A549 (cell line): ENCODE results near the gene SCYGR5.

Experiments
- CBX2 ChIP-seq: fragments of 200-600 bp; sonication (generic); IDR thresholded peaks from 2 replicates; pipeline ENCODE4 v1.6.1; 2016; ENCODE audit warnings: low read depth, mild to moderate bottlenecking, borderline replicate concordance
- CHD4 ChIP-seq: fragments of 200-600 bp; sonication (generic); IDR thresholded peaks from 2 replicates; pipeline ENCODE4 v1.6.1; 2016; ENCODE audit warnings: antibody characterized with exemption, mild to moderate bottlenecking, borderline replicate concordance
- EP300 ChIP-seq, 2 experiments: fragments of >200 bp; sonication (Bioruptor Twin); formaldehyde crosslinking; IDR thresholded peaks; 2 replicates in 1 of 2; 3 replicates in 1 of 2; pipeline ENCODE4 v1.6.1; 2016 to 2017
- FOSL2 ChIP-seq, 2 experiments: fragments of 450-650 bp in 1 of 2; fragments of >200 bp in 1 of 2; sonication (Bioruptor Twin) in 1 of 2; formaldehyde crosslinking; IDR thresholded peaks; 2 replicates each; pipeline versions ENCODE4 v1.5.0 to v1.6.1; 2016 to 2020; ENCODE audit warnings: mild to moderate bottlenecking in 1 of 2, moderate library complexity in 1 of 2
- MYC ChIP-seq: IDR thresholded peaks from 2 replicates; pipeline ENCODE4 v1.6.1; 2012; ENCODE audit warnings: mild to moderate bottlenecking, inconsistent platforms, low read length, improper control_type of control experiment, borderline replicate concordance
- POLR2A ChIP-seq: IDR thresholded peaks from 2 replicates; pipeline ENCODE4 v1.6.1; 2012; ENCODE audit warnings: mild to moderate bottlenecking, low read length
- SMC3 ChIP-seq: fragments of >200 bp; sonication (Bioruptor Twin); formaldehyde crosslinking; IDR thresholded peaks from 3 replicates; pipeline ENCODE4 v1.6.1; 2018; ENCODE audit warnings: inconsistent platforms
- SREBF2 ChIP-seq: fragments of 450-650 bp; IDR thresholded peaks from 2 replicates; pipeline ENCODE4 v1.6.1; 2014; ENCODE audit warnings: mild to moderate bottlenecking, moderate library complexity
- ZC3H11A ChIP-seq: fragments of 450-650 bp; IDR thresholded peaks from 2 replicates; pipeline ENCODE4 v1.6.1; 2014; ENCODE audit warnings: antibody characterized with exemption, mild to moderate bottlenecking
- TF ChIP-seq, protein P1 (sequence below): fragments of >200 bp; sonication (Bioruptor Twin); formaldehyde crosslinking; IDR thresholded peaks from 2 replicates; pipeline ENCODE4 v1.6.1; 2016
- TF ChIP-seq, protein P2 (sequence below): fragments of >200 bp; sonication (Bioruptor Twin); formaldehyde crosslinking; IDR thresholded peaks from 3 replicates; pipeline ENCODE4 v1.5.1; 2016
- TF ChIP-seq, protein P3 (sequence below): fragments of 450-650 bp; IDR thresholded peaks from 2 replicates; pipeline ENCODE4 v1.6.1; 2014; ENCODE audit warnings: antibody characterized with exemption
- TF ChIP-seq, protein P4 (sequence below): fragments of 200-600 bp; sonication (generic); IDR thresholded peaks from 2 replicates; pipeline ENCODE4 v1.6.1; 2016; ENCODE audit warnings: antibody characterized with exemption, mild to moderate bottlenecking, moderate library complexity

DNA sequence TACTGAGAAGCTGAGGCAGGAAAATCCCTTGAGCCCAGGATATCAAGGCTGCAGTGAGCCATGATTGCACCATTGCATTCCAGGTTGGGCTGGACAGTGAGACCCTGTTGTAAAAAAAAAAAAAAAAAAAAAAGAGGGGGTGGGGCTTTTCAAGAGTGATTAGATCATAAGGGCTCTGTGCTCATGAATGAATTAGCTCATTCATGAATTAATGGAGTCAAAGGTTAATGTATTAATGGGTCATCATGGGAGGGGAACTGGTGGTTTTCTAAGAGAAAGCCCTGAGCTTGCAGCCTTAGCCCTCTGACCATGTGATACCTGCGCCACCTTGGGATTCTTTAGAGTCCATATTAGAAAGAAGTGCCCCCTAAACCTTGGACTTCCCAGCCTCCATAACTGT, 46.7 kb downstream of the SCYGR5 start:
- no peak for TF ChIP-seq POLR2A
- TF ChIP-seq, protein P1, sequence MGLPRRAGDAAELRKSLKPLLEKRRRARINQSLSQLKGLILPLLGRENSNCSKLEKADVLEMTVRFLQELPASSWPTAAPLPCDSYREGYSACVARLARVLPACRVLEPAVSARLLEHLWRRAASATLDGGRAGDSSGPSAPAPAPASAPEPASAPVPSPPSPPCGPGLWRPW, result no peak
- TF ChIP-seq, protein P2, sequence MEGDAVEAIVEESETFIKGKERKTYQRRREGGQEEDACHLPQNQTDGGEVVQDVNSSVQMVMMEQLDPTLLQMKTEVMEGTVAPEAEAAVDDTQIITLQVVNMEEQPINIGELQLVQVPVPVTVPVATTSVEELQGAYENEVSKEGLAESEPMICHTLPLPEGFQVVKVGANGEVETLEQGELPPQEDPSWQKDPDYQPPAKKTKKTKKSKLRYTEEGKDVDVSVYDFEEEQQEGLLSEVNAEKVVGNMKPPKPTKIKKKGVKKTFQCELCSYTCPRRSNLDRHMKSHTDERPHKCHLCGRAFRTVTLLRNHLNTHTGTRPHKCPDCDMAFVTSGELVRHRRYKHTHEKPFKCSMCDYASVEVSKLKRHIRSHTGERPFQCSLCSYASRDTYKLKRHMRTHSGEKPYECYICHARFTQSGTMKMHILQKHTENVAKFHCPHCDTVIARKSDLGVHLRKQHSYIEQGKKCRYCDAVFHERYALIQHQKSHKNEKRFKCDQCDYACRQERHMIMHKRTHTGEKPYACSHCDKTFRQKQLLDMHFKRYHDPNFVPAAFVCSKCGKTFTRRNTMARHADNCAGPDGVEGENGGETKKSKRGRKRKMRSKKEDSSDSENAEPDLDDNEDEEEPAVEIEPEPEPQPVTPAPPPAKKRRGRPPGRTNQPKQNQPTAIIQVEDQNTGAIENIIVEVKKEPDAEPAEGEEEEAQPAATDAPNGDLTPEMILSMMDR, result no peak
- no peak for TF ChIP-seq EP300 (IDR thresholded peaks at IDR 0.05)
- no peak for TF ChIP-seq MYC
- TF ChIP-seq SREBF2, result no peak
- no peak for TF ChIP-seq SMC3
- TF ChIP-seq ZC3H11A, result no peak
- no peak for TF ChIP-seq FOSL2 (IDR thresholded peaks at IDR 0.05)
- TF ChIP-seq FOSL2 (CRISPR knock-in tag; IDR thresholded peaks at IDR 0.05), result no peak
- TF ChIP-seq, protein P3, sequence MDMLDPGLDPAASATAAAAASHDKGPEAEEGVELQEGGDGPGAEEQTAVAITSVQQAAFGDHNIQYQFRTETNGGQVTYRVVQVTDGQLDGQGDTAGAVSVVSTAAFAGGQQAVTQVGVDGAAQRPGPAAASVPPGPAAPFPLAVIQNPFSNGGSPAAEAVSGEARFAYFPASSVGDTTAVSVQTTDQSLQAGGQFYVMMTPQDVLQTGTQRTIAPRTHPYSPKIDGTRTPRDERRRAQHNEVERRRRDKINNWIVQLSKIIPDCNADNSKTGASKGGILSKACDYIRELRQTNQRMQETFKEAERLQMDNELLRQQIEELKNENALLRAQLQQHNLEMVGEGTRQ, result no peak
- TF ChIP-seq CHD4, result no peak
- TF ChIP-seq CBX2, result no peak
- TF ChIP-seq, protein P4, sequence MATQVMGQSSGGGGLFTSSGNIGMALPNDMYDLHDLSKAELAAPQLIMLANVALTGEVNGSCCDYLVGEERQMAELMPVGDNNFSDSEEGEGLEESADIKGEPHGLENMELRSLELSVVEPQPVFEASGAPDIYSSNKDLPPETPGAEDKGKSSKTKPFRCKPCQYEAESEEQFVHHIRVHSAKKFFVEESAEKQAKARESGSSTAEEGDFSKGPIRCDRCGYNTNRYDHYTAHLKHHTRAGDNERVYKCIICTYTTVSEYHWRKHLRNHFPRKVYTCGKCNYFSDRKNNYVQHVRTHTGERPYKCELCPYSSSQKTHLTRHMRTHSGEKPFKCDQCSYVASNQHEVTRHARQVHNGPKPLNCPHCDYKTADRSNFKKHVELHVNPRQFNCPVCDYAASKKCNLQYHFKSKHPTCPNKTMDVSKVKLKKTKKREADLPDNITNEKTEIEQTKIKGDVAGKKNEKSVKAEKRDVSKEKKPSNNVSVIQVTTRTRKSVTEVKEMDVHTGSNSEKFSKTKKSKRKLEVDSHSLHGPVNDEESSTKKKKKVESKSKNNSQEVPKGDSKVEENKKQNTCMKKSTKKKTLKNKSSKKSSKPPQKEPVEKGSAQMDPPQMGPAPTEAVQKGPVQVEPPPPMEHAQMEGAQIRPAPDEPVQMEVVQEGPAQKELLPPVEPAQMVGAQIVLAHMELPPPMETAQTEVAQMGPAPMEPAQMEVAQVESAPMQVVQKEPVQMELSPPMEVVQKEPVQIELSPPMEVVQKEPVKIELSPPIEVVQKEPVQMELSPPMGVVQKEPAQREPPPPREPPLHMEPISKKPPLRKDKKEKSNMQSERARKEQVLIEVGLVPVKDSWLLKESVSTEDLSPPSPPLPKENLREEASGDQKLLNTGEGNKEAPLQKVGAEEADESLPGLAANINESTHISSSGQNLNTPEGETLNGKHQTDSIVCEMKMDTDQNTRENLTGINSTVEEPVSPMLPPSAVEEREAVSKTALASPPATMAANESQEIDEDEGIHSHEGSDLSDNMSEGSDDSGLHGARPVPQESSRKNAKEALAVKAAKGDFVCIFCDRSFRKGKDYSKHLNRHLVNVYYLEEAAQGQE, result no peak
